ENCODE data around the gene SHPK.

The SHPK gene

DNA sequence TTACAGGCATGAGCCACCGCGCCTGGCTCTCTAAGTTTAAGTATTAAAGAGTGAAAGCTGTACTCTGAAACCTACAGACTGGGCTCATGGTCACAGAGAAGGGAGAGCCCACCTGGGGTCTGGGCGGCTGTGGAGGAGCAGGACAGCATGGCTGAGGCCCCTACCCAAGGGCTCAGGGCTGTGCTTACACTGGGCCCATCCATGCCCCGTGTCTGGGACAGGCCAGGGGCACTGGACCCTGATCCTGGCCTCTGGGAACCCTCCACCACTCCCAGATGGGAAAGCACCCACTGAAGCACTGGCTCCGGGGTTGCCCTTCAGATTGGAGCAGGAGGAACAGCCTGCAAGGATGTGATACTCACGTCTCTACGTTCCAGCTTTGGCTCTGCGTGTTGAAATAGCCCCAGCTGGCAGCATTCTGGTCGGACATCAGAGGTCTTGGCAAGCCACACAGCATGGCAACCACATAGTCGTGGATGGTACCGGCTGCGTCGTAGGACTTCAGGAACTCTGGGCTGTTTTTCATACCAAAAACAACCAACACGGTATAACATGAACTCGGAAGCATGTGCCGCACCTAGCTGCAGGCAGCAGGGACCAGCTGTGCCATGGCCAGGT, 13.0 kb downstream of the SHPK start:
- H3K27ac ChIP-seq, result no peak overlapping the region
- TF ChIP-seq, protein P1, sequence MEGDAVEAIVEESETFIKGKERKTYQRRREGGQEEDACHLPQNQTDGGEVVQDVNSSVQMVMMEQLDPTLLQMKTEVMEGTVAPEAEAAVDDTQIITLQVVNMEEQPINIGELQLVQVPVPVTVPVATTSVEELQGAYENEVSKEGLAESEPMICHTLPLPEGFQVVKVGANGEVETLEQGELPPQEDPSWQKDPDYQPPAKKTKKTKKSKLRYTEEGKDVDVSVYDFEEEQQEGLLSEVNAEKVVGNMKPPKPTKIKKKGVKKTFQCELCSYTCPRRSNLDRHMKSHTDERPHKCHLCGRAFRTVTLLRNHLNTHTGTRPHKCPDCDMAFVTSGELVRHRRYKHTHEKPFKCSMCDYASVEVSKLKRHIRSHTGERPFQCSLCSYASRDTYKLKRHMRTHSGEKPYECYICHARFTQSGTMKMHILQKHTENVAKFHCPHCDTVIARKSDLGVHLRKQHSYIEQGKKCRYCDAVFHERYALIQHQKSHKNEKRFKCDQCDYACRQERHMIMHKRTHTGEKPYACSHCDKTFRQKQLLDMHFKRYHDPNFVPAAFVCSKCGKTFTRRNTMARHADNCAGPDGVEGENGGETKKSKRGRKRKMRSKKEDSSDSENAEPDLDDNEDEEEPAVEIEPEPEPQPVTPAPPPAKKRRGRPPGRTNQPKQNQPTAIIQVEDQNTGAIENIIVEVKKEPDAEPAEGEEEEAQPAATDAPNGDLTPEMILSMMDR (conservative IDR thresholded peaks at IDR 0.05), result no peak
- no peak for TF ChIP-seq ZFX (IDR thresholded peaks at IDR 0.05)

DNA sequence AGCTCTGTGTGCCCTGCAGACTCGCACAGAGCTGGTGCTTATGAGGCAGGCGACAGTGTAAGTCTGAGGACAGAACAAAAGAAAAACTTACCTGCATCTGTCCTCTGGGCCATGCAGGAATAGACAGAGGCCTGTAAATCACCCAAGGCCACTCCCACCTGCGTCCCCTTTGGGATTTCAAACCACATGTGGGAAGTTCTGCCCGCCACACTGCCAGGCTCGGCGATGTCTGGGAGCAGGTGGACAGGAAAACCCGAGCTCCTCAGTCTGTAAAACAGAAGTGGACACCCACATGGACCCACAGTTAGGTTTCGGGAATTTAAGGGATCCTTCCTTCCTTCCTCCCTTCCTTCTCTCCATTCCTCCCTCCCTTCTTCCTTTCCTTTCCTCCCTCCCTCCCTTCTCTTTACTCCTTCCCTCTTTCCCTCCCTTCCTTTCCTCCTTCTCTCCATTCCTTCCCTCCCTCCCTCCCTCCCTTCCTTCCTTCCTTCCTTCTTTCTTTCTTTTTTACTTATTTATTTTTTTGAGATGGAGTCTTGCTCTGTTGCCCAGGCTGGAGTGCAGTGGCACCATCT, 14.8 kb downstream of the SHPK start:
- TF ChIP-seq, protein P1 (conservative IDR thresholded peaks at IDR 0.05), result no peak
- TF ChIP-seq ZFX (IDR thresholded peaks at IDR 0.05), result no peak
- H3K27ac ChIP-seq, result no peak overlapping the region

DNA sequence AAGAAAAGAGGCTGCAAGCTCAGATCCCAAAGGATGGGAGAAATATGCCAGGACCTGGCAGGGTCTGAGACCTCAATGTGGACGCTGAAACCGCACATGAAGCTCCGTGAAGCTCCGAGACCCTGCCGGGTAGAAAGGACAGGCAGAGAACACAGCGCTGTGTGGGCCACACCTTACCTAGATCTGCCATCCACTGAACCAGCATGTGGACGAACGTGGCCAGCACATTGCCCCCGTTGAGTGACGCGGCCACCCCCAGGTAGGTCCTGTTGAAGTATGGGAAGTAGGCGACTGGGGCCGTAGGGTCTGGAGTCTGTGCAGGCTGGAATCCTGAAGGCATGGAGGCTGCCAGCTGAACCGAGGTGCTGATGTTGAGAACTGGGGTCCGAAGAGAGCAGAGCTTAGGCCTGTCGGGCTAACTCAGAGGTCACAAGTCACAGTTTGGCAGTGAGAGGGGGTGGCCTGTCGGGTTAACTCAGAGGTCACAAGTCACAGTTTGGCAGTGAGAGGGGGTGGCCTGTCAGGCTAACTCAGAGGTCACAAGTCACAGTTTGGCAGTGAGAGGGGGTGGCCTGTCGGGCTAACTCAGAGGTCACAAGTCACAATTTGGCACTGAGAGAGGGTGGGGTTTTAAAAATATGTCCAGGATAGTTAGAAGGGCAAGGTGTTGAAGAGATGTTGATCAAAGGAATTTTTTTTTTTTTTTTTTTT, 20.7 kb downstream of the SHPK start:
- no peak overlapping the region for H3K27ac ChIP-seq
- TF ChIP-seq ZFX (IDR thresholded peaks at IDR 0.05), result no peak
- TF ChIP-seq, protein P1 (conservative IDR thresholded peaks at IDR 0.05), result no peak

DNA sequence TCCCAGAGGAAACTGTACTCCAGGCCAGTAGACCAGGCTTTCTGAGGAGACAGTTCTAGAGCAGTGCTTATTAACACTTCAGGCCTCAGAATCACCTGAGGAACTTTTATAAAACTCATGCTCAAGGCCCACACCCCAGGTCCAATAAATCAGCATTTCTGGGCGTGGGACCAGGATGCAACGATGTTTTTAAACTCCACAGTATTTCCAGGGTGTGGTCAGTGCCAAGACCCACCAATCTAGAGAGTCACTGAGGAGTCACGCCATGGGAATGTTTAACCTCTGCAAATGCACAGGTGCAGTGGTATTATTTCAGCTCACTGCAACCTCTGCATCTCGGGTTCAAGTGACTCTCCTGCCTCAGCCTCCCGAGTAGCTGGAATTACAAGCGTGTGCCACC, 22.9 kb downstream of the SHPK start:
- H3K27ac ChIP-seq, result no peak overlapping the region
- TF ChIP-seq ZFX (IDR thresholded peaks at IDR 0.05), result no peak
- TF ChIP-seq, protein P1 (conservative IDR thresholded peaks at IDR 0.05), result no peak

DNA sequence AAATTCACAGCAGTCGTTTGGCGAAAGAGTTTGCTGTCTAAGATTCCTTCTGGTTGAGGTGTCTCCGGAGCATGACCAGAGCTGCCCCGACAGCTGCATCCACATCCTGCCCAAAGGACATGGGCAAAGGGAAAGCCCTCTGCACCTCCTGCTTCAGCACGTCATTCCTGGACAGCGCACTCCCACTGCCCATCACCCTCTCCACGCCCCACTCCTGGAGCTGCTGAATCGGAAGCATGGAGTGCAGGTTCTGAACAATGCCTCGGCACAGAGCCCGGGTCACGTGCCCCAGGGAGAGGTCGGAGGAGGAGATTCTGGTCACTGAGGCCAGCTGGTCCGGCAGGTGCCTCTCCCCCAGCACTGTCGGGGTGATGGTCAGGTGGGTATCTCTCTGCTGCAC, 25.5 kb downstream of the SHPK start:
- no peak overlapping the region for H3K27ac ChIP-seq
- TF ChIP-seq ZFX (IDR thresholded peaks at IDR 0.05), result no peak
- TF ChIP-seq, protein P1 (conservative IDR thresholded peaks at IDR 0.05), result no peak

DNA sequence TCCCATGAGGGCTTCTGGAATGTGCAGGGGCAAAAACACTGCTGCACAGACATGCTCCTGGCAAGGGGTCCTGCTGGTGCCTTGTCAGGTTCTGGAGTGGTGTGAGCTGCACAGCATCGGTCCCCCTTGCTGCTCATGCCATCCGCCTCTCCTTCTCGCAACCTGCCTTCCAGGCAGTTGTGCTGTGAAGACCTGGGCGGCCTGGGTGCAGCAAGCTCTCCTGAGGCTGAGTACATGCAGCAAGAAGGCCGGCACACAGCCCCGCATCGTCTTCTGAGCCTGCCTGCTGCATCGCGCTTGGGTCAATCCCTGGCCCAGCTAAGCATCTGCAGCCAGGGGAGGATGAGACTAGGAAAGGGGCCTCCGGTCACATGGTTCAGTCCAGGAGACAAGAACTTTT, 26.4 kb downstream of the SHPK start:
- TF ChIP-seq, protein P1 (conservative IDR thresholded peaks at IDR 0.05), result no peak
- TF ChIP-seq ZFX (IDR thresholded peaks at IDR 0.05), result no peak
- no peak overlapping the region for H3K27ac ChIP-seq

DNA sequence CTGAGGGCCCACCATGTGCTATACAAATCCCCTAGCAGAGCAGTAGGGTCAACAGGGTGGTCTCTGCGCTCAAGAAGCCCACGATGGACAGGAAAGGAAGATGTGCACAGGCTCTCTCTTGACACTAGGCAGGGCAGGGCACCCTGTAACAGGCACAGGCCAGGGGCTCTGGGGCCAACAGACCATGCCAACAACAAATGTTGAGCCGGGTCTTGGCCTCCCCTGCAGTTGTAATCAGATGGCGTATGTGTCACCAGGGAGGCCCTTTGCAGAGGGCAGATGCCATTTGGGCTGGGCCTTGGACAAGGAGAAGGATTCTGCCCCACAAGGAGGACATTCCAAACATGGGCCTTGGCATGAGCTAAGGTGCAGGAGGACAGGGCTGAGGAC, 32.2 kb downstream of the SHPK start:
- TF ChIP-seq, protein P1 (conservative IDR thresholded peaks at IDR 0.05), result no peak
- no peak for TF ChIP-seq ZFX (IDR thresholded peaks at IDR 0.05)
- no peak overlapping the region for H3K27ac ChIP-seq

Measured in C4-2B (cell line).